ENCODE data around the gene TNS1. TPM values are rescaled to one million over a fixed set of nuclear protein-coding genes. Genes with fewer than 3 reads are reported as not detected.

The TNS1 gene
- total and polyA plus RNA-seq, 2 donors (not counting 1 experiment from before 2014, with no cell fraction given), result 0.10 to 0.86 TPM

GRCh38 chr2:217923007-217923686 lies 79.6 kb downstream of the TNS1 start:
- ChIA-PET POLR2A (no interaction called here), CTCF (no interaction called here)
- H3K36me3 ChIP-seq (replicated peaks in 1 of 2; ENCODE audit: control extremely low read depth in 1 of 2, control insufficient read depth in 1 of 2, extremely low read depth in 1 of 2, insufficient read depth in 2 of 2, low read length in 1 of 2), result no peaks in the 10 kb centered on the region
- no peak for ATAC-seq (ENCODE audit: low read depth)
- no peaks in the 10 kb centered on the region for H3K9me3 Mint-ChIP-seq (ENCODE audit: insufficient read depth)
- no peaks in the 10 kb centered on the region for H3K4me1 Mint-ChIP-seq
- no peak overlapping the region for H3K4me3 Mint-ChIP-seq
- no peak overlapping the region for H3K9ac ChIP-seq (ENCODE audit: low read length)
- no peak overlapping the region for H3K4me3 ChIP-seq (ENCODE audit: control extremely low read depth in 1 of 5, extremely low read depth in 1 of 5, insufficient read depth in 1 of 5, low read depth in 2 of 5, low read length in 4 of 5)
- no peaks in the 10 kb centered on the region for H3K9me3 ChIP-seq (ENCODE audit: control extremely low read depth in 1 of 3, control insufficient read depth in 2 of 3, insufficient read depth in 1 of 3, low read length in 2 of 3)
- no peaks in the 10 kb centered on the region for H3K4me1 ChIP-seq (ENCODE audit: control insufficient read depth in 2 of 2, insufficient read depth in 2 of 2, low read length in 2 of 2)
- no peak for DNase-seq
- H4K20me1 ChIP-seq (ENCODE audit: control insufficient read depth, insufficient read depth, low read length, poor library complexity, severe bottlenecking), result no peaks in the 10 kb centered on the region
- H3K27ac Mint-ChIP-seq, result no peak overlapping the region
- 93% methylated on average over 8 of the region's 8 CpGs for WGBS (ENCODE audit: insufficient coverage)
- H3K27me3 ChIP-seq (replicated peaks in 1 of 4; ENCODE audit: control extremely low read depth in 1 of 4, control insufficient read depth in 3 of 4, insufficient read depth in 4 of 4, low read length in 3 of 4), result no peaks in the 10 kb centered on the region
- H2AFZ ChIP-seq (ENCODE audit: insufficient read depth, low read depth, low read length, poor library complexity, severe bottlenecking), result no peak overlapping the region
- H3K27me3 Mint-ChIP-seq, result no peaks in the 10 kb centered on the region
- H3K27ac ChIP-seq (ENCODE audit: low read length in 2 of 2), result no peak overlapping the region
- TF ChIP-seq EZH2 (IDR thresholded peaks at IDR 0.05; ENCODE audit: borderline replicate concordance, insufficient read depth, low read depth, low read length, poor library complexity, severe bottlenecking), result no peak
- TF ChIP-seq, protein P1, sequence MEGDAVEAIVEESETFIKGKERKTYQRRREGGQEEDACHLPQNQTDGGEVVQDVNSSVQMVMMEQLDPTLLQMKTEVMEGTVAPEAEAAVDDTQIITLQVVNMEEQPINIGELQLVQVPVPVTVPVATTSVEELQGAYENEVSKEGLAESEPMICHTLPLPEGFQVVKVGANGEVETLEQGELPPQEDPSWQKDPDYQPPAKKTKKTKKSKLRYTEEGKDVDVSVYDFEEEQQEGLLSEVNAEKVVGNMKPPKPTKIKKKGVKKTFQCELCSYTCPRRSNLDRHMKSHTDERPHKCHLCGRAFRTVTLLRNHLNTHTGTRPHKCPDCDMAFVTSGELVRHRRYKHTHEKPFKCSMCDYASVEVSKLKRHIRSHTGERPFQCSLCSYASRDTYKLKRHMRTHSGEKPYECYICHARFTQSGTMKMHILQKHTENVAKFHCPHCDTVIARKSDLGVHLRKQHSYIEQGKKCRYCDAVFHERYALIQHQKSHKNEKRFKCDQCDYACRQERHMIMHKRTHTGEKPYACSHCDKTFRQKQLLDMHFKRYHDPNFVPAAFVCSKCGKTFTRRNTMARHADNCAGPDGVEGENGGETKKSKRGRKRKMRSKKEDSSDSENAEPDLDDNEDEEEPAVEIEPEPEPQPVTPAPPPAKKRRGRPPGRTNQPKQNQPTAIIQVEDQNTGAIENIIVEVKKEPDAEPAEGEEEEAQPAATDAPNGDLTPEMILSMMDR (IDR thresholded peaks at IDR 0.05), result no peak
- intact Hi-C loops (cut with micrococcal nuclease), result no loop called here
- no peak overlapping the region for H3K4me2 ChIP-seq (replicated peaks; ENCODE audit: low read depth, low read length, poor library complexity, severe bottlenecking)
- no peaks in the 10 kb centered on the region for H3K79me2 ChIP-seq (ENCODE audit: control insufficient read depth, insufficient read depth, low read length)

- no peak for TF ChIP-seq EZH2 (IDR thresholded peaks at IDR 0.05; ENCODE audit: borderline replicate concordance, insufficient read depth, low read depth, low read length, poor library complexity, severe bottlenecking)
- TF ChIP-seq, protein P1 (IDR thresholded peaks at IDR 0.05), result no peak
- no peaks in the 10 kb centered on the region for H3K79me2 ChIP-seq (ENCODE audit: control insufficient read depth, insufficient read depth, low read length)
- intact Hi-C loops (cut with micrococcal nuclease), result no loop called here
- no peaks in the 10 kb centered on the region for H3K27me3 ChIP-seq (replicated peaks in 1 of 4; ENCODE audit: control extremely low read depth in 1 of 4, control insufficient read depth in 3 of 4, insufficient read depth in 4 of 4, low read length in 3 of 4)
- no peak overlapping the region for H3K27ac ChIP-seq (ENCODE audit: low read length in 2 of 2)
- Mint-ChIP-seq H3K4me1 (no peaks in the 10 kb centered on the region), H3K27ac (no peak overlapping the region), H3K27me3 (peaks cover under 1% of the 10 kb centered on the region), H3K4me3 (no peak overlapping the region), H3K9me3 (ENCODE audit: insufficient read depth) (no peaks in the 10 kb centered on the region)
- H3K36me3 ChIP-seq (replicated peaks in 1 of 2; ENCODE audit: control extremely low read depth in 1 of 2, control insufficient read depth in 1 of 2, extremely low read depth in 1 of 2, insufficient read depth in 2 of 2, low read length in 1 of 2), result no peaks in the 10 kb centered on the region
- CTCF ChIA-PET, result no interaction called here
- no peak overlapping the region for H2AFZ ChIP-seq (ENCODE audit: insufficient read depth, low read depth, low read length, poor library complexity, severe bottlenecking)
- H3K4me3 ChIP-seq (ENCODE audit: control extremely low read depth in 1 of 5, extremely low read depth in 1 of 5, insufficient read depth in 1 of 5, low read depth in 2 of 5, low read length in 4 of 5), result no peak overlapping the region
- H3K9me3 ChIP-seq (ENCODE audit: control extremely low read depth in 1 of 3, control insufficient read depth in 2 of 3, insufficient read depth in 1 of 3, low read length in 2 of 3), result no peaks in the 10 kb centered on the region
- ATAC-seq (ENCODE audit: low read depth) (no peak), DNase-seq (no peak)
- POLR2A ChIA-PET, result no interaction called here
- no peak overlapping the region for H3K9ac ChIP-seq (ENCODE audit: low read length)
- H4K20me1 ChIP-seq (ENCODE audit: control insufficient read depth, insufficient read depth, low read length, poor library complexity, severe bottlenecking), result no peaks in the 10 kb centered on the region
- H3K4me1 ChIP-seq (ENCODE audit: control insufficient read depth in 2 of 2, insufficient read depth in 2 of 2, low read length in 2 of 2), result no peaks in the 10 kb centered on the region
- H3K4me2 ChIP-seq (replicated peaks; ENCODE audit: low read depth, low read length, poor library complexity, severe bottlenecking), result no peak overlapping the region
- 89% methylated on average over 16 of the region's 19 CpGs for WGBS (ENCODE audit: insufficient coverage)
Measured at GRCh38 chr2:217922101-217923006, 80.4 kb downstream of the TNS1 start.

Data from B cell (primary cell).